Measurements from ENCODE around the gene SLC2A4RG. TPM values are rescaled to one million over a fixed set of nuclear protein-coding genes. Genes with fewer than 3 reads are reported as not detected.

SLC2A4RG gene
- total and polyA plus RNA-seq, 2 of the 4 experiments (the other 2 are of a cell fraction) = 5.0 to 50.3 TPM

- WGBS, 2 experiments (ENCODE audit: extremely low coverage in 2 of 2, insufficient read length in 1 of 2) = 80% methylated on average over 4 of the region's 11 CpGs; no CpG with 5 or more reads in 1 of the 2 experiments
- no peak overlapping the region for H2BK20ac ChIP-seq (ENCODE audit: low read depth, low read length)
- no peaks in the 10 kb centered on the region for H3K9me3 ChIP-seq (ENCODE audit: control insufficient read depth, insufficient read depth, low read length)
- no peak overlapping the region for H3K18ac ChIP-seq (ENCODE audit: low read depth, low read length)
- in situ Hi-C loops (cut with MboI; ENCODE audit: low sequenced_read_pairs) (no loop called here), dilution Hi-C loops (cut with HindIII; ENCODE audit: low sequenced_read_pairs, unreplicated experiment) (no loop called here), intact Hi-C loops (cut with micrococcal nuclease) (no loop called here)
- ChIA-PET POLR2A (ENCODE audit: unreplicated experiment) (no interaction called here), CTCF (interaction anchor here (1.0 kb wide), 1 partner anchor 116 kb away, joined by 3 read pairs; the partner anchor contains the start of gene TPD52L2)
- H3K23ac ChIP-seq (ENCODE audit: low read depth, low read length) = no peak overlapping the region
- H3K4ac ChIP-seq (ENCODE audit: low read depth, low read length) = no peak overlapping the region
- no peak overlapping the region for H3K27ac ChIP-seq (ENCODE audit: insufficient read depth, low read length)
- no peak overlapping the region for H3K9ac ChIP-seq (ENCODE audit: low read depth, low read length)
- no peaks in the 10 kb centered on the region for H3K79me1 ChIP-seq (ENCODE audit: low read depth in 1 of 2, low read length in 2 of 2)
- H4K20me1 ChIP-seq (ENCODE audit: insufficient read depth, low read length) = no peaks in the 10 kb centered on the region; the same call in 1 of the 2 replicates
- H3K56ac ChIP-seq (ENCODE audit: extremely low read depth, insufficient read depth, low read length) = no peak overlapping the region
- H2AK9ac ChIP-seq (replicated peaks; ENCODE audit: low read depth, low read length, poor library complexity) = no peak overlapping the region
- H2AFZ ChIP-seq (replicated peaks; ENCODE audit: low read length, poor library complexity) = no peak overlapping the region
- H2BK120ac ChIP-seq (ENCODE audit: low read depth, low read length) = no peak overlapping the region
- no peak overlapping the region for H2BK15ac ChIP-seq (ENCODE audit: low read depth, low read length)
- no peak overlapping the region for H2BK5ac ChIP-seq (ENCODE audit: low read depth, low read length, poor library complexity, severe bottlenecking)
- no peak overlapping the region for H3K4me3 ChIP-seq (ENCODE audit: insufficient read depth, low read depth, low read length)
- H3K9me1 ChIP-seq (ENCODE audit: insufficient read depth, low read length) = no peaks in the 10 kb centered on the region
- no peaks in the 10 kb centered on the region for H3K27me3 ChIP-seq (ENCODE audit: control insufficient read depth, insufficient read depth, low read length)
- H3K4me2 ChIP-seq (ENCODE audit: low read depth, low read length) = no peak overlapping the region
- H4K8ac ChIP-seq (ENCODE audit: low read depth in 2 of 2, low read length in 2 of 2) = no peak overlapping the region
- H2AK5ac ChIP-seq (ENCODE audit: low read depth, low read length) = no peak overlapping the region; the same call in 1 of the 2 replicates
- no peak for ATAC-seq (ENCODE audit: low read depth)
- no peaks in the 10 kb centered on the region for H3K4me1 ChIP-seq (ENCODE audit: control insufficient read depth, insufficient read depth, low read length)
- no peak for TF ChIP-seq FOS (IDR thresholded peaks at IDR 0.05; ENCODE audit: low read depth, low read length)
- TF ChIP-seq MXI1 (IDR thresholded peaks at IDR 0.05; ENCODE audit: borderline replicate concordance, low read depth, low read length) = no peak
- no peak for TF ChIP-seq RFX5 (IDR thresholded peaks at IDR 0.05; ENCODE audit: low read depth, low read length)
- no peak for TF ChIP-seq ELK1 (IDR thresholded peaks at IDR 0.05; ENCODE audit: borderline replicate concordance, low read depth, low read length)
- TF ChIP-seq, protein P1, sequence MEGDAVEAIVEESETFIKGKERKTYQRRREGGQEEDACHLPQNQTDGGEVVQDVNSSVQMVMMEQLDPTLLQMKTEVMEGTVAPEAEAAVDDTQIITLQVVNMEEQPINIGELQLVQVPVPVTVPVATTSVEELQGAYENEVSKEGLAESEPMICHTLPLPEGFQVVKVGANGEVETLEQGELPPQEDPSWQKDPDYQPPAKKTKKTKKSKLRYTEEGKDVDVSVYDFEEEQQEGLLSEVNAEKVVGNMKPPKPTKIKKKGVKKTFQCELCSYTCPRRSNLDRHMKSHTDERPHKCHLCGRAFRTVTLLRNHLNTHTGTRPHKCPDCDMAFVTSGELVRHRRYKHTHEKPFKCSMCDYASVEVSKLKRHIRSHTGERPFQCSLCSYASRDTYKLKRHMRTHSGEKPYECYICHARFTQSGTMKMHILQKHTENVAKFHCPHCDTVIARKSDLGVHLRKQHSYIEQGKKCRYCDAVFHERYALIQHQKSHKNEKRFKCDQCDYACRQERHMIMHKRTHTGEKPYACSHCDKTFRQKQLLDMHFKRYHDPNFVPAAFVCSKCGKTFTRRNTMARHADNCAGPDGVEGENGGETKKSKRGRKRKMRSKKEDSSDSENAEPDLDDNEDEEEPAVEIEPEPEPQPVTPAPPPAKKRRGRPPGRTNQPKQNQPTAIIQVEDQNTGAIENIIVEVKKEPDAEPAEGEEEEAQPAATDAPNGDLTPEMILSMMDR (conservative IDR thresholded peaks at IDR 0.05; ENCODE audit: low read depth, low read length) = no peak
- no peak for TF ChIP-seq MAZ (IDR thresholded peaks at IDR 0.05; ENCODE audit: borderline replicate concordance, low read depth, low read length)
- no peak for TF ChIP-seq POLR2A (IDR thresholded peaks at IDR 0.05; ENCODE audit: low read depth, low read length)
- TF ChIP-seq CHD1 (IDR thresholded peaks at IDR 0.05; ENCODE audit: low read depth, low read length) = no peak
- no peak for TF ChIP-seq MAFK (IDR thresholded peaks at IDR 0.05; ENCODE audit: low read depth, low read length)
- TF ChIP-seq RCOR1 (IDR thresholded peaks at IDR 0.05; ENCODE audit: insufficient replicate concordance, low read length) = no peak
- TF ChIP-seq BHLHE40 (IDR thresholded peaks at IDR 0.05; ENCODE audit: low read depth, low read length) = no peak
- no peak for TF ChIP-seq USF2 (IDR thresholded peaks at IDR 0.05; ENCODE audit: low read depth, low read length)
- no peak for TF ChIP-seq RAD21 (IDR thresholded peaks at IDR 0.05; ENCODE audit: low read length)
- no peak for TF ChIP-seq NFE2L2 (IDR thresholded peaks at IDR 0.05; ENCODE audit: low read depth, low read length)
- no peak overlapping the region for H4K5ac ChIP-seq (ENCODE audit: low read depth, low read length)
- peaks cover 10% of the 10 kb centered on the region; the same call in 1 of the 2 replicates for H3K36me3 ChIP-seq (ENCODE audit: control insufficient read depth, insufficient read depth, low read length)
- no TSS peak for BruUV-seq (replicated peaks)
- DNase-seq = no peak
- no peak overlapping the region for H3K14ac ChIP-seq (replicated peaks; ENCODE audit: low read depth, low read length)
- H4K91ac ChIP-seq (ENCODE audit: insufficient read depth, low read depth, low read length) = no peak overlapping the region
These were observed 9.3 kb downstream of the SLC2A4RG start for GRCh38 chr20:63748934-63749270.

Data from IMR-90 (cell line).